ENCODE results near the gene TNFRSF17. TPM values are rescaled to one million over a fixed set of nuclear protein-coding genes. Genes with fewer than 3 reads are reported as not detected.

The TNFRSF17 gene
- polyA plus RNA-seq, 2 of the 4 experiments (the other 2 are of a cell fraction) = not detected

GRCh38 chr16:12009462-12009861, 44.5 kb downstream of the TNFRSF17 start:
- Histone ChIP-seq H3K4me3 (no peak overlapping the region), H3K4me1 (no peaks in the 10 kb centered on the region), H3K27ac (no peak overlapping the region), H3K4me2 (no peak overlapping the region), H3K9me3 (no peaks in the 10 kb centered on the region)
- no peak for DNase-seq (ENCODE audit: low read depth in 1 of 2, low spot score in 1 of 2)
- WGBS (ENCODE audit: missing lambda C conversion rate) = 93% methylated on average over 7 of the region's 7 CpGs
- FAIRE-seq = no peak
- ChIA-PET CTCF (interaction anchor here (1.6 kb wide), 1 partner anchor 58 kb away, joined by 7 read pairs; no protein-coding TSS in a partner anchor), POLR2A (no interaction called here)
- no peak for ATAC-seq
- TF ChIP-seq HEYL (CRISPR knock-in tag; IDR thresholded peaks at IDR 0.05) (no peak), POLR2AphosphoS2 (conservative IDR thresholded peaks at IDR 0.05; ENCODE audit: low read length) (no peak), RCOR1 (IDR thresholded peaks at IDR 0.05; ENCODE audit: low read depth, low read length) (no peak)
- TF ChIP-seq, protein P1, sequence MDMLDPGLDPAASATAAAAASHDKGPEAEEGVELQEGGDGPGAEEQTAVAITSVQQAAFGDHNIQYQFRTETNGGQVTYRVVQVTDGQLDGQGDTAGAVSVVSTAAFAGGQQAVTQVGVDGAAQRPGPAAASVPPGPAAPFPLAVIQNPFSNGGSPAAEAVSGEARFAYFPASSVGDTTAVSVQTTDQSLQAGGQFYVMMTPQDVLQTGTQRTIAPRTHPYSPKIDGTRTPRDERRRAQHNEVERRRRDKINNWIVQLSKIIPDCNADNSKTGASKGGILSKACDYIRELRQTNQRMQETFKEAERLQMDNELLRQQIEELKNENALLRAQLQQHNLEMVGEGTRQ (IDR thresholded peaks at IDR 0.05) = no peak

DNA sequence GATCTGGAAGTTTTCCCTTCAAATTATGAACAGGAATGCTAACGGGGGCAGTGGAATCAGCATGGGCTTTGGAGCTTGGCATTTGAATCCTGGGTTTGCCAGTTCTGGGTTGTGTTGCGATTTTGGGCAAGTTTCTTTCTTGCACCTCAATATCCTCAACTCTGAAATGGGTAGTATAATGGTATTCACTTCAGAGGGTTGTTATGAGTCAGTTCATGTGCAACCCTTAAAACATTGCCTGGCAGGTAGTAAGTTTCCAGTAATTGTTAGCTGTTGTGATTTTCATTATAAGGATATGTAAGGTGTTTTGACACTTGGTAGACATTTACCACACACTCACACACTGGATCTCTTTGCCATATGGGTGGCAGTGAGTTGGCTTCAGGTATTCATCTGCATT, 44.9 kb downstream of the TNFRSF17 start:
- ATAC-seq = no peak
- Histone ChIP-seq H3K4me2 (no peak overlapping the region), H3K9me3 (no peaks in the 10 kb centered on the region), H3K4me3 (no peak overlapping the region), H3K4me1 (no peaks in the 10 kb centered on the region), H3K27ac (no peak overlapping the region)
- ChIA-PET CTCF (interaction anchor here (0.6 to 1.6 kb wide), 2 partner anchors 58 to 602 kb away, joined by 3 to 7 read pairs; no protein-coding TSS in a partner anchor), POLR2A (interaction anchor here (0.6 kb wide), 1 partner anchor 14 kb away, joined by 3 read pairs; no protein-coding TSS in a partner anchor)
- DNase-seq (ENCODE audit: low read depth in 1 of 2, low spot score in 1 of 2) = no peak
- no peak for FAIRE-seq
- WGBS (ENCODE audit: missing lambda C conversion rate) = 82% methylated on average over 2 of the region's 2 CpGs
- TF ChIP-seq ZNF302 (CRISPR knock-in tag; IDR thresholded peaks at IDR 0.05) (no peak), ZFP36 (IDR thresholded peaks at IDR 0.05; ENCODE audit: borderline replicate concordance, partially characterized antibody) (no peak), BHLHE40 (IDR thresholded peaks at IDR 0.05; ENCODE audit: low read depth, low read length) (no peak), SREBF2 (IDR thresholded peaks at IDR 0.05) (no peak), CHD2 (IDR thresholded peaks at IDR 0.05; ENCODE audit: low read length, partially characterized antibody) (no peak), ZC3H11A (IDR thresholded peaks at IDR 0.05) (no peak), ESRRA (IDR thresholded peaks at IDR 0.05; ENCODE audit: borderline replicate concordance, low read length) (no peak), CBX2 (IDR thresholded peaks at IDR 0.05; ENCODE audit: borderline replicate concordance, low read depth) (no peak), MAZ (IDR thresholded peaks at IDR 0.05; ENCODE audit: borderline replicate concordance, low read depth, low read length) (no peak), JUN (IDR thresholded peaks at IDR 0.05) (no peak), MYC (IDR thresholded peaks at IDR 0.05; ENCODE audit: borderline replicate concordance, low read length) (no peak), KDM1A (IDR thresholded peaks at IDR 0.05; ENCODE audit: low read depth) (no peak)
- TF ChIP-seq, protein P2, sequence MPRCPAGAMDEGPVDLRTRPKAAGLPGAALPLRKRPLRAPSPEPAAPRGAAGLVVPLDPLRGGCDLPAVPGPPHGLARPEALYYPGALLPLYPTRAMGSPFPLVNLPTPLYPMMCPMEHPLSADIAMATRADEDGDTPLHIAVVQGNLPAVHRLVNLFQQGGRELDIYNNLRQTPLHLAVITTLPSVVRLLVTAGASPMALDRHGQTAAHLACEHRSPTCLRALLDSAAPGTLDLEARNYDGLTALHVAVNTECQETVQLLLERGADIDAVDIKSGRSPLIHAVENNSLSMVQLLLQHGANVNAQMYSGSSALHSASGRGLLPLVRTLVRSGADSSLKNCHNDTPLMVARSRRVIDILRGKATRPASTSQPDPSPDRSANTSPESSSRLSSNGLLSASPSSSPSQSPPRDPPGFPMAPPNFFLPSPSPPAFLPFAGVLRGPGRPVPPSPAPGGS (IDR thresholded peaks at IDR 0.05) = no peak
- TF ChIP-seq, protein P3, sequence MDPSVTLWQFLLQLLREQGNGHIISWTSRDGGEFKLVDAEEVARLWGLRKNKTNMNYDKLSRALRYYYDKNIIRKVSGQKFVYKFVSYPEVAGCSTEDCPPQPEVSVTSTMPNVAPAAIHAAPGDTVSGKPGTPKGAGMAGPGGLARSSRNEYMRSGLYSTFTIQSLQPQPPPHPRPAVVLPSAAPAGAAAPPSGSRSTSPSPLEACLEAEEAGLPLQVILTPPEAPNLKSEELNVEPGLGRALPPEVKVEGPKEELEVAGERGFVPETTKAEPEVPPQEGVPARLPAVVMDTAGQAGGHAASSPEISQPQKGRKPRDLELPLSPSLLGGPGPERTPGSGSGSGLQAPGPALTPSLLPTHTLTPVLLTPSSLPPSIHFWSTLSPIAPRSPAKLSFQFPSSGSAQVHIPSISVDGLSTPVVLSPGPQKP (IDR thresholded peaks at IDR 0.05; ENCODE audit: low read depth, low read length) = no peak

DNA sequence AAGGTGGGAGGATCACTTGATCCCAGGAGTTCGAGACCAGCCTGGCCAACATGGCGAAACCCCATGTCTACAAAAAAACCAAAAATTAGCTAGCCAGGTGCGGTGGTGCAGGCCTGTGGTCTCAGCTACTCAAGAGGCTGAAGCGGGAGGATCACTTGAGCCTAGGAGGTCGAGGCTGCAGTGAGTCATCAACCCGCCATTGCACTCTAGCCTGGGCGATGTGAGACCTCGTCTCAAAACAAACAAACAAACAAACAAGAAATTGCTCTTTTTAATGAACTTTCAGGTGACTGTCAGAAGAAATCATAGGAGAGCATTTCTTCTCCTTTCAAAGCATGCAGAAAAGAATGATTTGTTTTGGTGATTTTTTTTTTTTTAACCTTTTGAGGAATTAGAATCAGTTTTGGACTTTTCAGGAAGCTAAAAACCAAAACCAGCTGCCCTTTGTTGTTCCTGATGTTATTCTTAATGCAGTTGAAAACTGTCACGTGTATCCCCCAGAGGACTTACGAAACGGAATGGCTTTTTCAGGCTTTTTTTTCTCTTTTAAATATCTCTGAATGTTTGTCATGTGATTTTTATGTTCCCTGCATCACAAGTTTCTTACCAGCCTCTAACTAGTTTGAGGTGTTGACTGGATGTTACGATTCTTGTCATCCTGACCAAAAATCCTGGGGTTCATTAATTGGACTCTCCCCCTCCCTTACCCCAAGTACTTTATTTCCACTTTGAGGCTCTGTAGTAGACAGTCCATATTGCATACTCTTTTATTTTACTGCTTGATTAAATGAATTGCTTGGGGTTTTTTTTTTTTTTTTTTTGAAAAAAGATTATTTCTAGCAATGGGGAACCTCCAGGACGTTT, 45.6 kb downstream of the TNFRSF17 start:
- Histone ChIP-seq H3K4me1 (no peaks in the 10 kb centered on the region), H3K4me2 (no peak overlapping the region), H3K9me3 (no peaks in the 10 kb centered on the region), H3K4me3 (no peak overlapping the region), H3K27ac (no peak overlapping the region)
- DNase-seq (ENCODE audit: low read depth in 1 of 2, low spot score in 1 of 2) (no peak), FAIRE-seq (no peak), ATAC-seq (no peak)
- TF ChIP-seq HOXA7 (CRISPR knock-in tag; IDR thresholded peaks at IDR 0.05) = no peak
- no peak for TF ChIP-seq TP53 (CRISPR knock-in tag; IDR thresholded peaks at IDR 0.05)
- no peak for TF ChIP-seq POLR2A (IDR thresholded peaks at IDR 0.05; ENCODE audit: low read length)
- TF ChIP-seq TFCP2L1 (CRISPR knock-in tag; IDR thresholded peaks at IDR 0.05) = no peak
- TF ChIP-seq EHMT2 (IDR thresholded peaks at IDR 0.05; ENCODE audit: low read depth) = no peak
- TF ChIP-seq JUN (IDR thresholded peaks at IDR 0.05) = no peak
- no peak for TF ChIP-seq RFX5 (IDR thresholded peaks at IDR 0.05)
- no peak for TF ChIP-seq HDAC2 (IDR thresholded peaks at IDR 0.05)
- no peak for TF ChIP-seq CHD4 (IDR thresholded peaks at IDR 0.05; ENCODE audit: borderline replicate concordance)
- no peak for TF ChIP-seq CHD2 (IDR thresholded peaks at IDR 0.05; ENCODE audit: low read length, partially characterized antibody)
- TF ChIP-seq CBX8 (IDR thresholded peaks at IDR 0.05) = no peak
- 76% methylated on average over 13 of the region's 13 CpGs for WGBS (ENCODE audit: missing lambda C conversion rate)
- ChIA-PET POLR2A (interaction anchor here (0.6 kb wide), 1 partner anchor 13 kb away, joined by 3 read pairs; no protein-coding TSS in a partner anchor), CTCF (interaction anchor here (0.6 to 1.6 kb wide), 2 partner anchors 57 to 603 kb away, joined by 3 to 7 read pairs; no protein-coding TSS in a partner anchor)

Measured in A549 (cell line).